Measurements from ENCODE around the gene DBET.
"Not testable (repeated sequence)": the region's sequence is repeated elsewhere in the genome, so short reads cannot be mapped to it uniquely, and the experiment has no call there.

The DBET gene

DNA sequence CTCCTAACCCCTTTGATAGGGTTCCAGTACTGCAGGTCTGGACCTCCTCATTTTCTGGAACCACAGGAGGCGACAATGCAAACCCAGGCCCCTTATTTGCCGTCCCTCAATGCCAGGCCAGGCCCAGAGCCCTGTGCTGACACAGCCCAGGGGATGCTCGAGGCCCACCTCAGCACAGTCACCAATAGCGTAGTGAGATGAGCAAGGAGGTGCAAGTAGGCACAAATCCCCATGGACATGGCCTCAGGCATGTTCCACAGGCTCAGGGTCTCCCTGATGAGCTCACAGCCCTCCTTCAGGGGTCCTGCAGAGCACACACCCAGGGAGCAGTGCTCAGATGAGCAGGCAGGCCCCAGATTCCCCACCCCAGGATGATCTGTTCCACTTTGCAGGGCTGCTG lies 5.3 kb upstream of the DBET start:
- not testable (repeated sequence) for H3K4me3 ChIP-seq (replicated peaks; ENCODE audit: low read depth, low read length); DNase-seq (ENCODE audit: low read depth)

GRCh38 chr4:190064805-190065204 lies 503 bp downstream of the DBET start:
- not testable (repeated sequence) for DNase-seq (ENCODE audit: low read depth); H3K4me3 ChIP-seq (replicated peaks; ENCODE audit: low read depth, low read length)

- not testable (repeated sequence) for H3K4me3 ChIP-seq (replicated peaks; ENCODE audit: low read depth, low read length)
- DNase-seq (ENCODE audit: low read depth): peak; percentile 0
These were observed 4.0 kb downstream of the DBET start for GRCh38 chr4:190068351-190068750.

DNA sequence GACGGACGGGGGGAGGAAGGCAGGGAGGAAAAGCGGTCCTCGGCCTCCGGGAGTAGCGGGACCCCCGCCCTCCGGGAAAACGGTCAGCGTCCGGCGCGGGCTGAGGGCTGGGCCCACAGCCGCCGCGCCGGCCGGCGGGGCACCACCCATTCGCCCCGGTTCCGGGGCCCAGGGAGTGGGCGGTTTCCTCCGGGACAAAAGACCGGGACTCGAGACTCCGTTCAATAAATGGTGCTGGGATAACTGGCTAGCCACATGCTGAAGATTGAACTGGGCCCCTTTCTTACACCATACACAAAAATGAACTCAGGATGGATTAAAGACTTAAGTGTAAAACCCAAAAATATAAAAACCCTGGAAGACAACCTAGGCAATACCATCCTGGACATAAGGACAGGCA lies 28.8 kb downstream of the DBET start:
- not testable (repeated sequence) for DNase-seq (ENCODE audit: low read depth); H3K4me3 ChIP-seq (replicated peaks; ENCODE audit: low read depth, low read length)

DNA sequence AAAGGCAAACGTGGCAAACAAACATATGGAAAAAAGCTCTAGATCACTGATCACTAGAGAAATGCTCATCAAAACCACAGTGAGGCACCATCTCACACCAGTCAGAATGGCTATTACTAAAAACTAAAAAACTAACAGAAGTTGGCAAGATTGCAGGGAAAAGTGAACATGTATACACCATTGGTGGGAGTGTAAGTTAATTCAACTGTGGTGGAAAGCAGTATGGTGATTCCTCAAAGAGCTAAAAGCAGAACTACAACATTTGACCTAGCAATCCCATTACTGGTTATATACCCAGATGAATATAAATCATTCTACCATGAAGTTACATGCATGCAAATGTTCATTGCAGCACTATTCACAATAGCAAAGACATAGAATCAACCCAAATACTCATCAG lies 29.7 kb downstream of the DBET start:
- H3K4me3 ChIP-seq (replicated peaks; ENCODE audit: low read depth, low read length); DNase-seq (ENCODE audit: low read depth): not testable (repeated sequence)

DNA sequence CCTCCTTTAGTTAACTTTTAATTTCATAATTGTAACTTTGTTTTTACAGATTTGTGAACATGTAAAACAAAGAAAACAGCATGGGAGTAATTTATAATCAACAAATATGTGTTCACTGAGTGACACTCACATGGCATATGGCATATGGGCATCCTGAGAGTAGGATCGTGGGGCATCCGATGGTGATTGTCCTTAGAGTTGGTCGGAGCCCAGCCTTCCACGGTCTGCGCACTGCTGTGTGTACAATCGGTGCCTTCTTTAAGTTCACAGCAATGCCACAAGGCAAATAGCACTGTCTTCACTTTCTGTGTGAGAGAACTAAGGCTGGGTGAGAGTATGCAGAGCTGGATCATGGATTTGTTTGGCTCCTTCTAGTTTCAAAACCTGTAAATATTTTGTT lies 31.0 kb downstream of the DBET start:
- not testable (repeated sequence) for DNase-seq (ENCODE audit: low read depth)

DNA sequence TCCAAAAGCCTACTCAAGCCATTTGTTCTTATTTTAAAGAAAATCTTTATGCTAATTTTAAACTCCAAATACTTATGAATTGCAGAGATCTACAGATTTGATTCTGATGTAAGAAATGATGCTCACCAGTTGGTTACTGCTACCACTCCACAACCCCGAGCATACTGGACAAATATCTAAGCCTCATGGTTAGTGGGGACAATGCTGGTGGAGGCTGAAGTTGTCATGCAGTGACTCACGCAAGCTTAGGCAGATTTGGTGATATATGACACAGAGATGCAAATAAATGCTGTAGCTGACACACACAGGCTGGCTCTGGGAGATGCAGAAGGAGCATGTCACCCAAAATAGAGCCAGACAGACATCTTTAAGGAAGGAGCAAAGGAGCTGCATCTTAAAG lies 35.3 kb downstream of the DBET start:
- DNase-seq (ENCODE audit: low read depth); H3K4me3 ChIP-seq (replicated peaks; ENCODE audit: low read depth, low read length): not testable (repeated sequence)

More for the DNA sequence above, 31.0 kb downstream of the DBET start:
- H3K4me3 ChIP-seq (replicated peaks; ENCODE audit: low read depth, low read length): not testable (repeated sequence)

- not testable (repeated sequence) for DNase-seq (ENCODE audit: low read depth); H3K4me3 ChIP-seq (replicated peaks; ENCODE audit: low read depth, low read length)
These were observed 37.2 kb downstream of the DBET start for GRCh38 chr4:190101525-190101924.

DNA sequence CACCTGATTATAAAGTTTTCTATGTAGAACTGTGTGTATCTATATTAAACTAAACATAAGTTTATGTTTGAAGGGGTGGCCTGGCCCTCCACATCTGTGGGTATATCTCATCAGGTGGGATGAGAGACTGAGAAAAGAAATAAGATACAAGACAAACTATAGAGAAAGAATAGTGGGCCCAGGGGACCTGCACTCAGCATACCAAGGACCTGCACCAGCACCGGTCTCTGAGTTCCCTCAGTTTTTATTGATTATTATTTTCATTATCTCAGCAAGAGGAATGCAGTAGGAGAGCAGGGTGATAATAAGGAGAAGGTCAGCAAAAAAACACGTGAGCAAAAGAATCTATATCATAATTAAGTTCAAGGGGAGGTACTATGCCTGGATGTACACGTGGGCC lies 41.9 kb downstream of the DBET start:
- H3K4me3 ChIP-seq (replicated peaks; ENCODE audit: low read depth, low read length): not testable (repeated sequence)

DNA sequence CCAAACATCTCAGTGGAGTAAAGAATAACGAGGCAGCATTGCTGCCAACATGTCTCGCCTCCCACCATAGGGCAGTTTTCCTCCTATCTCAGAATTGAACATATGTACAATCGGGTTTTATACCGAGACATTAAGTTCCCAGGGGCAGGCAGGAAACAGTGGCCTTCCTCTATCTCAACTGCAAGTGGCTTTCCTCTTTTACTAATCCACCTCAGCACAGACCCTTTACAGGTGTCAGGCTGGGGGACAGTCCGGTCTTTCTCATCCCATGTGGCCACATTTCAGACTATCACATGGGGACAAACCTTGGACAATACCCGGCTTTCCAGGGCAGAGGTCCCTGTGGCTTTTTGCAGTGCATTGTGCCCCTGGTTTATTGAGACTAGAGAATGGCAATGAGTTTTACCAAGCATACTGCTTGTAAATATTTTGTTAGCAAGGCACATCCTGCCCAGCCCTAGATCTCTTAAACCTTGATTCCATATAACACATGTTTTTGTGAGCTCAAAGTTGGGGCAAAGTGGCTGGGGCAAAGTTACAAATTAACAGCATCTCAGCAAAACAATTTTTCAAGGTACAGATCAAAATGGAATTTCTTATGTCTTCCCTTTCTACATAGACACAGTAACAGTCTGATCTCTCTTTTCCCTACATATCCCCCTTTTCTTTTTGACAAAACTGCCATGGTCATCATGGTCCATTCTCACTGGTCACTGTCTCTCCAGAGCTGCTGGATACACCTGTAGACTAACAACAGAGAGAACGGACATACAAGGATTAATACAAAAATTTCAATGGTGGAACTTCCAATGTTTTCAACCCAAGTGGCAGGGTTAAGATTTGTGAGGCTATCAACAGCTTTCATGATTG lies 42.5 kb downstream of the DBET start:
- H3K4me3 ChIP-seq (replicated peaks; ENCODE audit: low read depth, low read length): not testable (repeated sequence)

More for the DNA sequence above, 41.9 kb downstream of the DBET start:
- DNase-seq (ENCODE audit: low read depth): not testable (repeated sequence)

GRCh38 chr4:190107766-190108485 lies 43.6 kb downstream of the DBET start:
- not testable (repeated sequence) for H3K4me3 ChIP-seq (replicated peaks; ENCODE audit: low read depth, low read length); DNase-seq (ENCODE audit: low read depth)

More for the DNA sequence above, 42.5 kb downstream of the DBET start:
- DNase-seq (ENCODE audit: low read depth): not testable (repeated sequence)

DNA sequence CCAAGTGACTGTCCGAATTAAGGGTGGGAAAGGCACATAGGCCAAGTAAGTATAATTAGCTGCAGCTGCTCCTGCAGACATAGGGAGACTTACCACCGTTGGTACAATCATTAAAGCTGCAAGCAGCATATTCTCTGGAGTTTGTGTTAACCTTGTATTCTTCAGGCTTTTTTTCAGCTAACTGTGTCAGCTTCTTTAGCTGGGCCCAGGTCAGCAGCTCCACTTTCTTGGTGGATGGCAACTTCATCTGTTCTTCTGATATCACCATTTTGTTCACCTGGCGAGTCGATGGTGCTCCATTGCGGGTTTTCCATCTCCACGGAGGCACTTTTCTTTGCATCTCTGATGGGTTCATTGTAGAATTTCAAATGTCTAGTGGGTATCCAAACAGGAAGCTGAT lies 44.5 kb downstream of the DBET start:
- not testable (repeated sequence) for DNase-seq (ENCODE audit: low read depth); H3K4me3 ChIP-seq (replicated peaks; ENCODE audit: low read depth, low read length)

DNA sequence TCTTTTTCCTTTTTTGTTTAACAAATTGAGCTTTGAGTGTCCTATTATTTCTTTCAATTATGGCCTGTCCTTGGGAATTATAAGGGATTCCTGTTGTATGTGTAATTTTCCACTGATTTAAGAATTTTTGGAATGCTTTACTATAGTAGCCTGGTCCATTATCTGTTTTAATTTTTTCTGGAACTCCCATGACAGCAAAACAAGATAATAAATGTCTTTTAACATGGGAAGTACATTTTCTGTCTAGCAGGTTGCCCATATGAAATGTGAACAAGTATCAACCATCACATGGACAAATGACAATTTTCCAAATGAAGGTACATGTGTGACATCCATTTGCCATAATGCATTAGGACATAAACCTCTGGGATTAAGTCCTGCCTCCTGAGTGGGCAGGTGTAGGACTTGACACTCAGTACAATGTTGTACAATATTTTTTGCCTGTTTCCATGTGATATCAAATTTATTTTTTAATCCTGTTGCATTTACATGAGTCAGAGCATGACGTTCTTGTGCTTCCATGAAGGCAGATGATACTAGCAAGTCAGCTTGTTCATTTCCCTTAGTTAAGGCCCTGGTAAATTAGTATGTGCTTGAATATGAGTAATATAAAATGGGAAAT lies 45.2 kb downstream of the DBET start:
- not testable (repeated sequence) for H3K4me3 ChIP-seq (replicated peaks; ENCODE audit: low read depth, low read length); DNase-seq (ENCODE audit: low read depth)

DNA sequence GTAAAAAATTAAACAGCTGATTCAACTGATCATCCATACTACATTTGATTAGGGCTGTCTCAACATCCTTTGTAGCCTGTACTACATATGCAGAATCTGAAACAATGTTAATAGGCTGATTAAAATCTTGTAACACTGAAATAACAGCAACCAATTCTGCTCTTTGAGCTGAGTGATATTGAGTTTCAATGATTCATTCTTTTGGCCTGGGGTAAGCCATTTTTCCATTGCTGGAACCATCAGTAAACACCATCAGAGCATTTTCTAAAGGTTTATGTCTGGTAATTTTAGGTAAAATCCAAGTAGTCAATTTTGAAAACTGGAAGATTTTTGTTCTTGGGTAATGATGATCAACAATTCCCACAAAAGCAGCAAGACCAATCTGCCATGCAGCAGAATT lies 45.7 kb downstream of the DBET start:
- not testable (repeated sequence) for H3K4me3 ChIP-seq (replicated peaks; ENCODE audit: low read depth, low read length); DNase-seq (ENCODE audit: low read depth)

GRCh38 chr4:190110570-190111295 lies 46.4 kb downstream of the DBET start:
- H3K4me3 ChIP-seq (replicated peaks; ENCODE audit: low read depth, low read length); DNase-seq (ENCODE audit: low read depth): not testable (repeated sequence)

DNA sequence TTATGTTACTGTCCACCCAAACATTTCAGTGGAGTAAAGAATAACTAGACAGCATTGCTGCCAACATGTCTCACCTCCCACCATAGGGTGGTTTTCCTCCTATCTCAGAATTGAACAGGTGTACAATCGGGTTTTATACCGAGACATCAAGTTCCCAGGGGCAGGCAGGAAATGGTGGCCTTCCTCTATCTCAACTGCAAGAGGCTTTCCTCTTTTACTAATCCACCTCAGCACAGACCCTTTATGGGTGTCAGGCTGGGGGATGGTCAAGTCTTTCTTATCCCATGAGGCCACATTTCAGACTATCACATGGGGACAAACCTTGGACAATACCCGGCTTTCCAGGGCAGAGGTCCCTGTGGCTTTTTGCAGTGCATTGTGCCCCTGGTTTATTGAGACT lies 48.6 kb downstream of the DBET start:
- not testable (repeated sequence) for DNase-seq (ENCODE audit: low read depth); H3K4me3 ChIP-seq (replicated peaks; ENCODE audit: low read depth, low read length)

DNA sequence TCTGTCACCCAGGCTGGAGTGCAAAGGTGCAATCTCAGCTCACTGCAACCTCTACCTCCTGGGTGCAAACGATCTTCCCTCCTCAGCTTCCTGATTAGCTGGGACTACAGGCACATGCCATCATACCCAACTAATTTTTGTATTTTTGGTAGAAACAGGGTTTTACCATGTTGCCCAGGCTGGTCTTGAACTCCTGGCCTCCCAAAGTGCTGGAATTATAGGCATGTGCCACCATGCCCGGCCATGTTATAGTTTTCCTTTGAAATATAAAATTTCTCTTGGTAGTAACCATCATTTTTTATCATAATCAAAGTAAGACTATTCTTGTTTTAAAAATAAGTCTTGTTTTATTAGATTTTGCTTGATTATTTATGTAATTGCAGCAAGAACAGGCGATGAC lies 50.7 kb downstream of the DBET start:
- H3K4me3 ChIP-seq (replicated peaks; ENCODE audit: low read depth, low read length); DNase-seq (ENCODE audit: low read depth): not testable (repeated sequence)

Measured in fibroblast of pulmonary artery (primary cell).